HEK293 (cell line): ENCODE results near the gene ZNF106.

Source experiments
- CTCF ChIA-PET: fragments of 350-600 bp; formaldehyde crosslinking; extraction: SDS; loops from one replicate; lab custom pipeline; 2021; ENCODE audit warnings: antibody characterized with exemption; lab: Yijun Ruan, JAX
- POLR2A ChIA-PET: fragments of 300-600 bp; formaldehyde crosslinking; extraction: SDS; loops from one replicate; lab custom pipeline; 2020; ENCODE audit warnings: antibody characterized with exemption, inconsistent platforms; lab: Yijun Ruan, JAX
- H3K27ac ChIP-seq: fragments of 200-500 bp; sonication (Bioruptor generic); 2 replicates; pipeline ENCODE4 v1.5.1; 2014; ENCODE audit warnings: low read depth, low read length, control low read depth, inconsistent platforms; ENCODE audit errors: extremely low read depth
- H3K36me3 ChIP-seq, 2 experiments: fragments of 200-500 bp in 1 of 2; sonication (Bioruptor generic) in 1 of 2; 1 replicate in 1 of 2; 2 replicates in 1 of 2; pipeline ENCODE4 v1.5.1; 2014 to 2017; ENCODE audit warnings: inconsistent platforms in 2 of 2, low read length in 2 of 2; ENCODE audit not compliant: control insufficient read depth in 2 of 2, insufficient read depth in 1 of 2
- H3K4me1 ChIP-seq: fragments of 200-500 bp; sonication (Bioruptor generic); 2 replicates; pipeline ENCODE4 v1.5.1; 2014; ENCODE audit warnings: mild to moderate bottlenecking, low read length, inconsistent platforms; ENCODE audit not compliant: control insufficient read depth, insufficient read depth
- H3K4me3 ChIP-seq: 2 replicates; pipeline ENCODE4 v1.5.1; 2011; ENCODE audit warnings: low read depth, mild to moderate bottlenecking, control low read depth, low read length, moderate library complexity
- H3K9me3 ChIP-seq: fragments of 200-500 bp; sonication (Bioruptor generic); 2 replicates; pipeline ENCODE4 v1.5.1; 2014; ENCODE audit warnings: low read depth, low read length, inconsistent platforms; ENCODE audit not compliant: control insufficient read depth, insufficient read depth
- BCL11A ChIP-seq: fragments of 450-650 bp; formaldehyde crosslinking; IDR thresholded peaks from 2 replicates; pipeline ENCODE4 v1.5.1; 2016; ENCODE audit warnings: low read depth, missing biosample characterization, missing genetic modification characterization
- BCL11B ChIP-seq: fragments of 450-650 bp; formaldehyde crosslinking; IDR thresholded peaks from 2 replicates; pipeline ENCODE4 v1.5.1; 2016; ENCODE audit warnings: low read depth, missing biosample characterization, missing genetic modification characterization
- HOXA7 ChIP-seq: sonication (generic); formaldehyde crosslinking; IDR thresholded peaks from 2 replicates; pipeline ENCODE4 v1.8.1; 2022; ENCODE audit warnings: missing genetic modification reagents, borderline replicate concordance
- MYNN ChIP-seq: fragments of 450-650 bp; formaldehyde crosslinking; IDR thresholded peaks from 2 replicates; pipeline ENCODE4 v1.5.1; 2016; ENCODE audit warnings: missing biosample characterization, missing genetic modification characterization, borderline replicate concordance
- SALL2 ChIP-seq: fragments of 450-650 bp; formaldehyde crosslinking; IDR thresholded peaks from 2 replicates; pipeline ENCODE4 v1.5.0; 2017; ENCODE audit warnings: missing biosample characterization, mild to moderate bottlenecking, missing genetic modification characterization, borderline replicate concordance
- SCRT2 ChIP-seq: fragments of 450-650 bp; formaldehyde crosslinking; IDR thresholded peaks from 2 replicates; pipeline ENCODE4 v1.5.1; 2016; ENCODE audit warnings: missing biosample characterization, missing genetic modification characterization
- ZBTB1 ChIP-seq: fragments of 450-650 bp; formaldehyde crosslinking; IDR thresholded peaks from 2 replicates; pipeline ENCODE4 v1.5.1; 2016; ENCODE audit warnings: missing biosample characterization, missing genetic modification characterization
- ZNF23 ChIP-seq: fragments of 450-650 bp; formaldehyde crosslinking; IDR thresholded peaks from 2 replicates; pipeline ENCODE4 v1.5.1; 2016; ENCODE audit warnings: missing biosample characterization, missing genetic modification characterization, borderline replicate concordance
- ZNF341 ChIP-seq: fragments of 450-650 bp; formaldehyde crosslinking; IDR thresholded peaks from 2 replicates; pipeline ENCODE4; 2016; ENCODE audit warnings: low read depth, missing biosample characterization, missing genetic modification characterization
- ZNF48 ChIP-seq: fragments of 450-650 bp; formaldehyde crosslinking; IDR thresholded peaks from 2 replicates; pipeline ENCODE4 v1.5.1; 2016; ENCODE audit warnings: missing biosample characterization, missing genetic modification characterization
- ZNF560 ChIP-seq: fragments of 450-650 bp; formaldehyde crosslinking; IDR thresholded peaks from 2 replicates; pipeline ENCODE4 v1.5.1; 2017; ENCODE audit warnings: missing biosample characterization, missing genetic modification characterization, borderline replicate concordance
- ZNF76 ChIP-seq: fragments of 450-650 bp; formaldehyde crosslinking; IDR thresholded peaks from 2 replicates; pipeline ENCODE4; 2016; ENCODE audit warnings: low read depth, missing biosample characterization, missing genetic modification characterization, borderline replicate concordance
- ZNF791 ChIP-seq: fragments of 450-650 bp; formaldehyde crosslinking; IDR thresholded peaks from 2 replicates; pipeline ENCODE4 v1.5.1; 2016; ENCODE audit warnings: missing biosample characterization, missing genetic modification characterization
- TF ChIP-seq, protein P1 (sequence below): fragments of 450-650 bp; formaldehyde crosslinking; IDR thresholded peaks from 2 replicates; pipeline ENCODE4 v1.5.1; 2016; ENCODE audit warnings: missing biosample characterization, missing genetic modification characterization
- TF ChIP-seq, protein P2 (sequence below): fragments of 450-650 bp; formaldehyde crosslinking; IDR thresholded peaks from 2 replicates; pipeline ENCODE4 v1.5.1; 2016; ENCODE audit warnings: missing biosample characterization, missing genetic modification characterization

Gene ZNF106

DNA sequence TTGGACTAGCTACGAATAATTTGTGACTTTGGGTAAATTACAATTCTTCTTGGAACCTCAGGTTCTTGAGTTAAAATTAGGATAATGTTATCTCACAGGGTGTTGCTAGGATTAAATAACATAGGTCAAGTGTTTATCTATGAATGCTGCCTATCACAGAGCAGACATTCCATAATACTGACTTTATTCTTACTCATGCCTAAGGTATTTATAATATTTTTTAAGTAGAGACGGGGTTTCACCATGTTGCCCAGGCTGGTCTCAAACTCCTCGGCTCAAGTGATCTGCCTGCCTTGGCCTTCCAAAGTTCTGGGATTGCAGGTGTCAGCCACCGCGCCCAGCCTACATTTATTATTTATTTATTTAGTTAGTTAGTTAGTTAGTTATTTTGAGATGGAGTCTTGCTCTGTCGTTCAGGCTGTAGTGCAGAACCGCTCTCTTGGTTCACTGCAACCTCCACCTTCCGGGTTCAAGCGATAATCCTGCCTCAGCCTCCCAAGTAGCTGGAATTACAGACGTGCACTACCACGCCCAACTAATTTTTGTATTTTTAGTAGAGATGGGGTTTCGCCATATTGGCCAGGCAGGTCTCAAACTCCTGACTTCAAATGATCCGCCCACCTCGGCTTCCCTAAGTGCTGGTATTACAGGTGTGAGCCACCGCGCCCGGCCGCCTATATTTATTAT, 741 bp upstream of the ZNF106 start:
- H3K9me3 ChIP-seq = no peaks in the 10 kb centered on the region
- CTCF ChIA-PET = interaction anchor here (0.5 to 1.0 kb wide), 2 partner anchors 13 to 288 kb away, joined by 4 to 5 read pairs; no protein-coding TSS in a partner anchor
- TF ChIP-seq ZNF341 (tag by site-specific recombination) (0 out of 2 replicates have a peak, but pooled peaks have one; percentile 6), HOXA7 (CRISPR knock-in tag) (no peak)

GRCh38 chr15:42490291-42490670, 660 bp downstream of the ZNF106 start:
- Histone ChIP-seq H3K27ac (no peak overlapping the region; the same call in 1 of the 2 replicates), H3K4me3 (peak overlapping the region; percentile 81), H3K9me3 (no peaks in the 10 kb centered on the region), H3K36me3 (no peaks in the 10 kb centered on the region), H3K4me1 (no peaks in the 10 kb centered on the region)
- CTCF ChIA-PET = no interaction called here
- POLR2A ChIA-PET = interaction anchor here (0.7 to 1.8 kb wide), 4 partner anchors 10 to 306 kb away, joined by 3 to 8 read pairs (median 4); partner anchors contain the start of genes HAUS2 and LRRC57
- TF ChIP-seq BCL11A (tag by site-specific recombination) = no peak
- TF ChIP-seq SALL2 (tag by site-specific recombination) = no peak

More for the DNA sequence above, 741 bp upstream of the ZNF106 start:
- Histone ChIP-seq H3K36me3 (no peaks in the 10 kb centered on the region), H3K4me3 (peak overlapping the region; percentile 81), H3K4me1 (no peaks in the 10 kb centered on the region), H3K27ac (peak overlapping the region; percentile 37; the same call in 1 of the 2 replicates)
- POLR2A ChIA-PET = interaction anchor here (0.6 to 1.8 kb wide), 8 partner anchors 8 to 1184 kb away, joined by 3 to 13 read pairs (median 5); partner anchors contain the start of genes HAUS2, LRRC57 and STARD9

DNA sequence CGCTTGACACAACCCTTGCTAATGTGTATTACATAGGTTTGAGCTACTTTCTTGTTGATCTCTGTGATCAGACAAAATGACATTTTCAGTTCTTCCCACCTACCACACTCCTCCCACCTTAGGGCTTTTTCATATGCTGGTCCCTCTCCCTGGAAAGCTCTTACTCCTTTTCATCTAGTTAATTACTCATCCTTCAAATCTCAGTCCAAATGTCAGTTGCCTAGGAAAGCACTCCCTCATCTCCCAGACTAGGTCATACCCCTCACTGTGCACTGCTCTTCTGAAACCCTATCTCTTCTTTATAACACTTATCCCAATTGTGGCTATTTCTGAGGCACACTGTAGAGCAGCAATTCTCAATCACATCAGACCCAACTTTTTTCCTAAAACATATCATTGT, 7.3 kb downstream of the ZNF106 start:
- TF ChIP-seq ZNF48 (tag by site-specific recombination) (no peak), ZNF341 (tag by site-specific recombination) (peak; percentile 79)
- TF ChIP-seq, protein P1, sequence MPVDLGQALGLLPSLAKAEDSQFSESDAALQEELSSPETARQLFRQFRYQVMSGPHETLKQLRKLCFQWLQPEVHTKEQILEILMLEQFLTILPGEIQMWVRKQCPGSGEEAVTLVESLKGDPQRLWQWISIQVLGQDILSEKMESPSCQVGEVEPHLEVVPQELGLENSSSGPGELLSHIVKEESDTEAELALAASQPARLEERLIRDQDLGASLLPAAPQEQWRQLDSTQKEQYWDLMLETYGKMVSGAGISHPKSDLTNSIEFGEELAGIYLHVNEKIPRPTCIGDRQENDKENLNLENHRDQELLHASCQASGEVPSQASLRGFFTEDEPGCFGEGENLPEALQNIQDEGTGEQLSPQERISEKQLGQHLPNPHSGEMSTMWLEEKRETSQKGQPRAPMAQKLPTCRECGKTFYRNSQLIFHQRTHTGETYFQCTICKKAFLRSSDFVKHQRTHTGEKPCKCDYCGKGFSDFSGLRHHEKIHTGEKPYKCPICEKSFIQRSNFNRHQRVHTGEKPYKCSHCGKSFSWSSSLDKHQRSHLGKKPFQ (tag by site-specific recombination) = no peak
- POLR2A ChIA-PET = no interaction called here
- H3K36me3 ChIP-seq = no peaks in the 10 kb centered on the region
- no peaks in the 10 kb centered on the region for H3K4me1 ChIP-seq
- H3K9me3 ChIP-seq = no peaks in the 10 kb centered on the region
- no peak overlapping the region for H3K27ac ChIP-seq
- CTCF ChIA-PET = interaction anchor here (1.5 kb wide), 1 partner anchor 12 kb away, joined by 6 read pairs; no protein-coding TSS in a partner anchor
- H3K4me3 ChIP-seq = no peak overlapping the region

DNA sequence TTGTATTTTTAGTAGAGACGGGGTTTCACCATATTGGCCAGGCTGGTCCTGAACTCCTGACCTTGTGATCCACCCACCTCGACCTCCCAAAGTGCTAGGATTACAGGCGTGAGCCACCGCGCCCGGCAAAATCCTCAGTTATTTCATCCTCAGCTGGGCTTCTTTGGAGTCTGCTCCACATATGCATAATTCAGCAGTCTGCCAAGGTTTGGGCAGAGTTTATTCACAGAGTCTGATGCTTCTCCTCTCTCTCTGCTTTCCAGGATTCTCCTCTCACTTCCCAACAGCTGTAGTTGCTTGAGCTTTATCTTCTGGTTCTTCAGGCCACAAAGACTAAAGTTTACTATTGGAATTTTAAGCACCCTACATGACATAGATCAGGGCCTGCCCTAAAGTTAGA, 8.2 kb downstream of the ZNF106 start:
- Histone ChIP-seq H3K9me3 (no peaks in the 10 kb centered on the region), H3K4me3 (no peak overlapping the region), H3K36me3 (no peaks in the 10 kb centered on the region), H3K27ac (no peak overlapping the region), H3K4me1 (no peaks in the 10 kb centered on the region)
- CTCF ChIA-PET = interaction anchor here (0.6 kb wide), 1 partner anchor 51 kb away, joined by 3 read pairs; no protein-coding TSS in a partner anchor
- TF ChIP-seq MYNN (tag by site-specific recombination) = no peak
- TF ChIP-seq, protein P2, sequence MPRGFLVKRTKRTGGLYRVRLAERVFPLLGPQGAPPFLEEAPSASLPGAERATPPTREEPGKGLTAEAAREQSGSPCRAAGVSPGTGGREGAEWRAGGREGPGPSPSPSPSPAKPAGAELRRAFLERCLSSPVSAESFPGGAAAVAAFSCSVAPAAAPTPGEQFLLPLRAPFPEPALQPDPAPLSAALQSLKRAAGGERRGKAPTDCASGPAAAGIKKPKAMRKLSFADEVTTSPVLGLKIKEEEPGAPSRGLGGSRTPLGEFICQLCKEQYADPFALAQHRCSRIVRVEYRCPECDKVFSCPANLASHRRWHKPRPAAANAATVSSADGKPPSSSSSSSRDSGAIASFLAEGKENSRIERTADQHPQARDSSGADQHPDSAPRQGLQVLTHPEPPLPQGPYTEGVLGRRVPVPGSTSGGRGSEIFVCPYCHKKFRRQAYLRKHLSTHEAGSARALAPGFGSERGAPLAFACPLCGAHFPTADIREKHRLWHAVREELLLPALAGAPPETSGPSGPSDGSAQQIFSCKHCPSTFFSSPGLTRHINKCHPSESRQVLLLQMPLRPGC = no peak
- no peak for TF ChIP-seq ZNF560 (tag by site-specific recombination)
- TF ChIP-seq ZBTB1 (tag by site-specific recombination) = no peak
- no peak for TF ChIP-seq SCRT2 (tag by site-specific recombination)
- no peak for TF ChIP-seq BCL11B
- TF ChIP-seq ZNF23 (tag by site-specific recombination) = no peak
- TF ChIP-seq ZNF791 (tag by site-specific recombination) = no peak
- TF ChIP-seq ZNF76 (tag by site-specific recombination) = no peak
- POLR2A ChIA-PET = no interaction called here
